ENCODE results near the gene PTGIR.

The PTGIR gene

GRCh38 chr19:46615966-46616365 is 8.9 kb downstream of the PTGIR start:
- no peak for DNase-seq

GRCh38 chr19:46614114-46614722 is 10.7 kb downstream of the PTGIR start:
- peak; percentile 73 to 80 for DNase-seq

- DNase-seq, result no peak
Observed at GRCh38 chr19:46613525-46613924, 11.4 kb downstream of the PTGIR start.

- DNase-seq, result no peak
Observed at GRCh38 chr19:46611776-46612175, 13.1 kb downstream of the PTGIR start.

- no peak for DNase-seq
Observed at GRCh38 chr19:46610851-46611770, 13.8 kb downstream of the PTGIR start.

- DNase-seq, result no peak
Observed at GRCh38 chr19:46610413-46610775, 14.5 kb downstream of the PTGIR start.

- DNase-seq, result no peak
Observed at GRCh38 chr19:46609511-46610412, 15.1 kb downstream of the PTGIR start.

GRCh38 chr19:46608581-46609345 is 16.1 kb downstream of the PTGIR start:
- DNase-seq, result no peak

- no peak for DNase-seq
Observed at GRCh38 chr19:46608178-46608577, 16.7 kb downstream of the PTGIR start.

GRCh38 chr19:46607448-46607841 is 17.4 kb downstream of the PTGIR start:
- DNase-seq, result no peak

GRCh38 chr19:46606681-46607447 is 18.0 kb downstream of the PTGIR start:
- DNase-seq, result no peak

GRCh38 chr19:46606019-46606418 is 18.9 kb downstream of the PTGIR start:
- DNase-seq, result no peak

GRCh38 chr19:46605356-46605821 is 19.5 kb downstream of the PTGIR start:
- no peak for DNase-seq

GRCh38 chr19:46604781-46605355 is 20.0 kb downstream of the PTGIR start:
- DNase-seq, result no peak

GRCh38 chr19:46603752-46604231 is 21.1 kb downstream of the PTGIR start:
- DNase-seq, result no peak

- no peak for DNase-seq
Observed at GRCh38 chr19:46603195-46603637, 21.7 kb downstream of the PTGIR start.

GRCh38 chr19:46602392-46603194 is 22.3 kb downstream of the PTGIR start:
- DNase-seq, result peak; percentile 58 to 78

GRCh38 chr19:46601318-46602224 is 23.3 kb downstream of the PTGIR start, which contains the start of gene CALM3:
TSS of gene CALM3 (plus strand) at chr19:46601330. CDS start at chr19:46601435, 105 bp downstream.
- no peak for DNase-seq

Data from stimulated activated CD4-positive, alpha-beta T cell treated with anti-CD3 and anti-CD28 coated beads, Interleukin-4, amount 100 ng/mL, for 4 hours (primary cell).